ENCODE measurements around the gene MAP4K4. TPM values are rescaled to one million over a fixed set of nuclear protein-coding genes. Genes with fewer than 3 reads are reported as not detected.

Gene MAP4K4
- total and polyA plus RNA-seq, 4 donors = 106 to 363 (median 200) TPM

DNA sequence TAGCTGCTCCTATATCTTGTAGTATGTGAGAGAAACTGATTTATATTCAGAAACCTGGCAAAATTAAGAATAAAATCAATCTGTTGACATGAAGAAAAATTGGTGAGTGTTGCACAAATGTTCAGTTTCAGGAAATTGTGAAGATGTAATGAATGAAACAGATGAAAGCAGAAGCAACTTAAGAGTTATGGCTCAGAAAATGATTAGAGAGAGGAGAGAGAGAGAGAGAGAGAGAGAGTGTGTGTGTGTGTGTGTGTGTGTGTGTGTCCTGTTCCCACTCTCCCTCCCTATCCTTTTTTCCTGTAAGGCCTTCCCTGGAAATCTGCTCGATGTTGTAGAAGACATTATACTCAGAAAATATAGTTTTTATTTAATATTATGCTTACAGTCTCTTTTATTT lies 31.4 kb downstream of the MAP4K4 start:
- Histone ChIP-seq H3K4me1 (ENCODE audit: control insufficient read depth, insufficient read depth, low read length) (peaks cover 22% of the 10 kb centered on the region), H3K9me3 (ENCODE audit: control insufficient read depth, insufficient read depth, low read length) (no peaks in the 10 kb centered on the region), H3K27ac (ENCODE audit: low read depth, low read length) (no peak overlapping the region), H3K27me3 (ENCODE audit: control insufficient read depth, insufficient read depth, low read length) (no peaks in the 10 kb centered on the region), H3K4me3 (ENCODE audit: low read depth, low read length) (no peak overlapping the region), H3K36me3 (ENCODE audit: control insufficient read depth, insufficient read depth, low read length) (no peaks in the 10 kb centered on the region)
- DNase-seq (ENCODE audit: low read depth in 4 of 6, low spot score in 6 of 6) = no peak
- no CpG with 5 or more reads among the region's 1 CpG for WGBS (ENCODE audit: insufficient coverage)

DNA sequence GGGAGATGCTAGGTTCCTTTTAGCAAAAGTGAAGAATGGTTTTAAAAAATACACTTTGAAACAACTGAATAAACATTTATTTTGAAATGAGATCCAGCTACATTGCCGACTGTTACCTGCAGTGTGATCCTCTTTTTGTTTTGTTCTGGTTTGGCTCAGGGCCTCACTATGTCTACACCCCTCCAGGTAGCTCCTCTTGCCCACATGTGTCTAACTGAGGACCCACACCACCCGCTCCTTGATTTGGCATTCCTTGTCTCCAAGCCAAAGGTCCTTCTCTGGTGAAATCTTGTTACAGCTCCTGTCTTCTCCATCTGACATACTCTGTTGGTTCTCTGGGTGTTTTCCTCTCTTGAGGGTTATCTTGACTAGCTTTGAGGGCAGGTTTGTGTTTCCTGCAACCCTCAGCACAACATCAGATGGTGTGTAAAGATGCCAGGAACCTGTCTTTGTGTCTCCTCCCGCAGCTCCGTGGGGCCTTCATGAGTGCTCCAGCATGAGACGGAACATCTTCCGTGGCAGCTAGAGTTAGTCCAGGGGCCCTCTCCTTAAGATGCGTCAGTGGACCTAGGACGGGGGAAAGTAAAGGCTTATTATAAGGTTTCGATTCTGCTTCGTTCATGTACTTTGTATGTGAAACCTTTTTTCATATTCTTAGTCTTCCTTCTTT lies 32.1 kb downstream of the MAP4K4 start:
- Histone ChIP-seq H3K4me1 (ENCODE audit: control insufficient read depth, insufficient read depth, low read length) (peaks cover 26% of the 10 kb centered on the region), H3K27me3 (ENCODE audit: control insufficient read depth, insufficient read depth, low read length) (no peaks in the 10 kb centered on the region), H3K4me3 (ENCODE audit: low read depth, low read length) (no peak overlapping the region), H3K9me3 (ENCODE audit: control insufficient read depth, insufficient read depth, low read length) (no peaks in the 10 kb centered on the region), H3K36me3 (ENCODE audit: control insufficient read depth, insufficient read depth, low read length) (no peaks in the 10 kb centered on the region), H3K27ac (ENCODE audit: low read depth, low read length) (no peak overlapping the region)
- WGBS (ENCODE audit: insufficient coverage) = 89% methylated on average over 6 of the region's 10 CpGs
- no peak for DNase-seq (ENCODE audit: low read depth in 4 of 6, low spot score in 6 of 6)

DNA sequence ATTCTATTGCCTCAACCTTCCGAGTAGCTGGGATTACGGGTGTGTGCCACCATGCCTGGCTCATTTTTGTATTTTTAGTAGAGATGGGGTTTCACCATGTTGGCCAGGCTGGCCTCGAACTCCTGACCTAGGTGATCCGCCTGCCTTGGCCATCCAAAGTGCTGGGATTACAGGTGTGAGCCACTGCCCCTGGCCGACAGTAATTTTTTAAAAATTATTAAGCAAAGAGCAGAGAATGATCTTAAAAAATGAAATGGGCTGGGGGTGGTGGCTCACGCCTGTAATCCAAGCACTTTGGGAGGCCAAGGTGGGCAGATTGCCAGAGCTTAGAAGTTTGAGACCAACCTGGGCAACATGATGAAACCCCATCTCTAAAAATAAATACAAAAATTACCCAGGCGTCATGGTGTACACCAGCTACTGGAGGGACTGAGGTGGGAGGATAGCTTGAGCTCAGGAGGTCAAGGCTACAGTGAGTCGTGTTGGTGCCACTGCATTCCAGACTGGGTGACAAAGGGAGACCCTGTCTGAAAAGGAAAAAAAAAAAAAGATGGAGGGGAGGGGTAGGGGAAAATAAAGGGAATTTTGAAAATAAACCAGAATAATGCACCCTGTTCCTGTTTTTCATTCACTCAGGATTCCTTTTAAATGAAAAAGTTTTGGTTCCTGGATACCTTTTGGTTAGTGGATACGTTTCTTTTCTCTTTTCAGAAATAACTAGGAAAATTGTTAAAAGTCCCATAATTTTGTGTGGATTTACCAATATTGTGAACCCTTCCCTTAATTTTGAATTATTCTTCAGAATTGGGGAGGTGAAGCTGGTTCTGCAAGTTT lies 33.9 kb downstream of the MAP4K4 start:
- Histone ChIP-seq H3K4me1 (ENCODE audit: control insufficient read depth, insufficient read depth, low read length) (peaks cover 39% of the 10 kb centered on the region), H3K27ac (ENCODE audit: low read depth, low read length) (no peak overlapping the region), H3K27me3 (ENCODE audit: control insufficient read depth, insufficient read depth, low read length) (no peaks in the 10 kb centered on the region), H3K4me3 (ENCODE audit: low read depth, low read length) (no peak overlapping the region), H3K9me3 (ENCODE audit: control insufficient read depth, insufficient read depth, low read length) (no peaks in the 10 kb centered on the region), H3K36me3 (ENCODE audit: control insufficient read depth, insufficient read depth, low read length) (no peaks in the 10 kb centered on the region)
- WGBS (ENCODE audit: insufficient coverage) = 88% methylated on average over 6 of the region's 9 CpGs
- DNase-seq (ENCODE audit: low read depth in 4 of 6, low spot score in 6 of 6) = no peak

DNA sequence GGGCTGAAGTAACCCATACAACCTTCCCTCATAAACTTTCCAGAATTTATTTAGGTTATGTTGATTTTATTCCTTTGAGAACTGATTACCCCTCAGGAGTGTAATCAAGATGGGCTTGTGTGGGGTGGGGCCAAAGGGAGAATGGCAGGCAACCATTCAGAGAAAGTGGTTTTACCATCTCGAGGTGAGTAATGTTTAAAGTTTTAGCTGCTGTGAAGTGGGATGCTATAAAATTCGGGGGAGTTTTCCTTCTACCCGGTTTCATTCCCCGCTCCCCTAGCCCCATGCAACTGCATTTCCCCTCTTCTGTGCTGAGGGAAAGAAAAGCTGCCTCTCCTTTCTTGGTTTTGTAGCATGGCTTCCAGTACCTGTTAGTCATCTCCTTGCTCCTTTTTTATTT lies 34.7 kb downstream of the MAP4K4 start:
- WGBS (ENCODE audit: insufficient coverage) = no CpG with 5 or more reads among the region's 4 CpGs
- Histone ChIP-seq H3K9me3 (ENCODE audit: control insufficient read depth, insufficient read depth, low read length) (no peaks in the 10 kb centered on the region), H3K4me3 (ENCODE audit: low read depth, low read length) (no peak overlapping the region), H3K27me3 (ENCODE audit: control insufficient read depth, insufficient read depth, low read length) (no peaks in the 10 kb centered on the region), H3K36me3 (ENCODE audit: control insufficient read depth, insufficient read depth, low read length) (no peaks in the 10 kb centered on the region), H3K4me1 (ENCODE audit: control insufficient read depth, insufficient read depth, low read length) (peaks cover 39% of the 10 kb centered on the region), H3K27ac (ENCODE audit: low read depth, low read length) (no peak overlapping the region)
- no peak for DNase-seq (ENCODE audit: low read depth in 4 of 6, low spot score in 6 of 6)

DNA sequence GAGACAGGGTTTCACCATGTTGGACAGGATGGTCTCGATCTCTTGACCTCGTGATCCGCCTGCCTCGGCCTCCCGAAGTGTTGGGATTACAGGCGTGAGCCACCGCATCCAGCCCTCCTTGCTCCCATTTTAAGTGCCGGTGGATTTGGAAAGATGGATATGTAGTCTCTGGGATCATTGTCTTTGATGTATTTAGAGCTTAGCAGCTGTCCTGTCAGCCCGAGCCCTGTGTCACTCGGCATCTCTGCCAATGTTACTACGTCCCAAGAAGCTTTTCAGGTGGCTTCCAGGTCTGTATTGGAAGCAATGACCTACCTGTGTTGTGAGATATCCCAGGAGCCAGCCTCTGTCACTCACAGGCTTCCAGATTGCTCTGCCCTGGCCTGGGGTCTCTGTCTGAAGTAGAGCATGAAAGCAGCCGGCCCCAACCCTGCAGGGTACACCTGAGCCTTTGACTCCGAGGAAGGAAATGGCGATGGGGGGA lies 35.3 kb downstream of the MAP4K4 start:
- Histone ChIP-seq H3K27me3 (ENCODE audit: control insufficient read depth, insufficient read depth, low read length) (no peaks in the 10 kb centered on the region), H3K27ac (ENCODE audit: low read depth, low read length) (peak overlapping the region; percentile 43), H3K4me3 (ENCODE audit: low read depth, low read length) (no peak overlapping the region), H3K9me3 (ENCODE audit: control insufficient read depth, insufficient read depth, low read length) (no peaks in the 10 kb centered on the region), H3K36me3 (ENCODE audit: control insufficient read depth, insufficient read depth, low read length) (no peaks in the 10 kb centered on the region), H3K4me1 (ENCODE audit: control insufficient read depth, insufficient read depth, low read length) (peaks cover 39% of the 10 kb centered on the region)
- no peak for DNase-seq (ENCODE audit: low read depth in 4 of 6, low spot score in 6 of 6)
- WGBS (ENCODE audit: insufficient coverage) = 92% methylated on average over 13 of the region's 14 CpGs

DNA sequence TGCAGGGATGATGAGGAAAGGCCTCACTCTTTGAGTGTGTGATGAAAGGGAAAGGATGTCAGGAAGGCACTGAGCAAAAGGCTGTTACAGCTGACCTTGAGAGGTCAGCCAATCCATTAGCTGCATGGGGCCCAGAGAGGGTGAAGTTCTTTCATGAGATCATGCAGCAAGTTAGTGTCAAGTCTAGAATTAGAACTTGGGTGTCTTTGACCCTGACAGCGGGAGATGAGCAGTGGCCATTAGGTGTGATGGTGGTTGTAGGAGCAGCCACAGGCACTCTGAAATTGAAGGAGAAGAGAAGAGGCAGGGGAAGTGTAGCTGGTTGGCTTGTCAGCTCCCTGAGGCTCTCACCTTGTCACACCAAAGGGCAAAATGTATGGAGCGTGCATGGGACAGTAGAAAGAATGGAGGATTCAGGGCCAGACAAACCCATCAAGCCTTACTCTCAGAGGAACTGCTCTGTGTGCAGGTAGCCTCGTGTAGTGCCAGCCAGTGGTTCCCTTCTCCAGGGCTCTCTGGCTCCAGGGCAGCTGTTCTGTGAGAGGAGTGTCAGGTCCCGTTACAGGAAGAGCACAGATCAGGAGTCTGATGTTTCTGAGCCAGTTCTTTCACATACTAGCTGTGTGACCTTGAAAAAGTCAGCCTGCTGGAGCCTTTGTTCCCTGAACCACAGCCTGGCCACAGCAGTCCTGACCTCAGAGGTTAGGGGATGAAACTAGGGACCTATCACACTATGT lies 35.9 kb downstream of the MAP4K4 start:
- Histone ChIP-seq H3K4me3 (ENCODE audit: low read depth, low read length) (no peak overlapping the region), H3K4me1 (ENCODE audit: control insufficient read depth, insufficient read depth, low read length) (peaks cover 38% of the 10 kb centered on the region)
- 74% methylated on average over 3 of the region's 4 CpGs for WGBS (ENCODE audit: insufficient coverage)

DNA sequence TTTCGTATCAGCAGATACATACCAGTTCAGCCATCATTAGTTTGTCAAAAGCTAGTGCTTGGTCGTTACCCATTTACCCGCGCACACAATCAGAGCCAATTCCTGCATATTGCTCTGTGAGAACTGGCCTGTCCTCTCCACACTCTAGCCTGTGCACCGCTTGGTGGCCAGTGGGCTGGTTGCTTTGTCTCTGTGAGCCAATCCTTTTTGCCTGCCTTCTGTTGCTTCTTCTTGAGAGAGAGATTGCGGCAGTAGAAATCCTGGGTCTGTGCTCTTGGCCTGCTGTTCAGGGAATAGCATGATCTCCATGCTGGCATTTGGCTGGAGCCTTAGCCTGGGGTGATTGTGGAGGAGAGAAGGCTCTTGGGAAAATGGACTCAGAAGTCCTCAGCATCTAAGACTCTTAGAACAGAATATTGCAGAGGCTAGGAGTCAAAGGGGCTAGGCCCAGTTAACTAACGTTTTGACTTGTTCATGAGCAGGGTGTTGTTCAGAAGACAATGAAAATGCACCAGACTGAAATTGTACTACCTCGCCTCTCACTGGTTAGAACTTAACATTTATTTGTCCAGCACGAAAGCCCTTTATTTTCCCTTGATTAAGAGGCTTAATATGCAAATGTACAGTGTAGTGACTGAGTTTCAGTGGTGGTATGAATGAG lies 37.1 kb downstream of the MAP4K4 start:
- peak overlapping the region; percentile 74 for H3K27ac ChIP-seq (ENCODE audit: low read depth, low read length)
- peaks cover 35% of the 10 kb centered on the region for H3K4me1 ChIP-seq (ENCODE audit: control insufficient read depth, insufficient read depth, low read length)

More for the DNA sequence above, 35.9 kb downstream of the MAP4K4 start:
- DNase-seq (ENCODE audit: low read depth in 4 of 6, low spot score in 6 of 6) = no peak
- no peaks in the 10 kb centered on the region for H3K36me3 ChIP-seq (ENCODE audit: control insufficient read depth, insufficient read depth, low read length)
- H3K27me3 ChIP-seq (ENCODE audit: control insufficient read depth, insufficient read depth, low read length) = no peaks in the 10 kb centered on the region
- no peaks in the 10 kb centered on the region for H3K9me3 ChIP-seq (ENCODE audit: control insufficient read depth, insufficient read depth, low read length)
- peak overlapping the region; percentile 43 for H3K27ac ChIP-seq (ENCODE audit: low read depth, low read length)

DNA sequence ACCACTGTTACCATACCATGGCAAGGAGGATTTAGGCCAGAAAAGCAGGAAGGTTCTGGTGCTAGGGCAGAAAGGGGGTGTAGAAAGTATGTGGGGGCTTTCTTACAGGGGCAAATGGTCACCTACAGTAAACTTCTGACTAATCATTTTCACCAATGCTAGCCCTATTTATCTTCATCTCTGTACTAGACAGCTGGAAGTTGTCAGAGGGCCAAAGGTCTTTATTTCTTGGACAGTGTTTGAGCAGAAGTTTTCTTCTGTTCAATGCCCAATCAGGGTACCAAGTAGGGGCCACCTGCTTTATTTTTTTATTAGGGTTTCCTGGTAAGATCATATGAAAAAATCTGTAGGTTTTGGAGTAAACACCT lies 37.6 kb downstream of the MAP4K4 start:
- H3K27me3 ChIP-seq (ENCODE audit: control insufficient read depth, insufficient read depth, low read length) = no peaks in the 10 kb centered on the region
- peaks cover 35% of the 10 kb centered on the region for H3K4me1 ChIP-seq (ENCODE audit: control insufficient read depth, insufficient read depth, low read length)
- H3K9me3 ChIP-seq (ENCODE audit: control insufficient read depth, insufficient read depth, low read length) = no peaks in the 10 kb centered on the region
- no peak for DNase-seq (ENCODE audit: low read depth in 4 of 6, low spot score in 6 of 6)
- no peaks in the 10 kb centered on the region for H3K36me3 ChIP-seq (ENCODE audit: control insufficient read depth, insufficient read depth, low read length)
- peak overlapping the region; percentile 3 for H3K27ac ChIP-seq (ENCODE audit: low read depth, low read length)
- H3K4me3 ChIP-seq (ENCODE audit: low read depth, low read length) = no peak overlapping the region

More for the DNA sequence above, 37.1 kb downstream of the MAP4K4 start:
- H3K4me3 ChIP-seq (ENCODE audit: low read depth, low read length) = no peak overlapping the region
- H3K27me3 ChIP-seq (ENCODE audit: control insufficient read depth, insufficient read depth, low read length) = no peaks in the 10 kb centered on the region
- H3K9me3 ChIP-seq (ENCODE audit: control insufficient read depth, insufficient read depth, low read length) = no peaks in the 10 kb centered on the region
- peak in 2 of 6 donors; percentile 41 to 46 for DNase-seq (ENCODE audit: low read depth in 4 of 6, low spot score in 6 of 6)
- WGBS (ENCODE audit: insufficient coverage) = 44% methylated on average over 5 of the region's 9 CpGs
- H3K36me3 ChIP-seq (ENCODE audit: control insufficient read depth, insufficient read depth, low read length) = no peaks in the 10 kb centered on the region

DNA sequence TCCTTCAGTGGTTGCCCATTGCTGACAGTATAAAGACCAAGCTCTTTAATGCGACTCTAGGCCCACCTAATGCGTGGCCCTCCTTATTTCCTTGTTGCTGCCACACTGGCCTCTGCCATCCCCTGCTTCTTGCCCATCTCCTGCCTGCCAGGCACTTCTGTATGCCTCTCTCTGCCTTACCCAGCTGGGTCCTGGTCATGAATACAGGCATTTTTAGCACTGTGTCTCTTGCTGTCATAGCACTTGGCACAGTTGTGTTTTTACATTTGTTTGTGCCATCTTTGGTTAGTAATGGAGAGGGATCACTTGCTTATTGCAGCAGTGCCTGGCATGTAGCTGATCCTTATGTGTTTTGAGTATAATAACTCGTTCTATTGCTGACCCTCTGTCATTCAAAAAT lies 38.7 kb downstream of the MAP4K4 start:
- peak in 1 of 6 donors; percentile 74 for DNase-seq (ENCODE audit: low read depth in 4 of 6, low spot score in 6 of 6)
- WGBS (ENCODE audit: insufficient coverage) = 58% methylated on average over 2 of the region's 3 CpGs
- H3K9me3 ChIP-seq (ENCODE audit: control insufficient read depth, insufficient read depth, low read length) = no peaks in the 10 kb centered on the region
- no peaks in the 10 kb centered on the region for H3K36me3 ChIP-seq (ENCODE audit: control insufficient read depth, insufficient read depth, low read length)
- H3K4me3 ChIP-seq (ENCODE audit: low read depth, low read length) = no peak overlapping the region
- H3K27ac ChIP-seq (ENCODE audit: low read depth, low read length) = no peak overlapping the region
- peaks cover 32% of the 10 kb centered on the region for H3K4me1 ChIP-seq (ENCODE audit: control insufficient read depth, insufficient read depth, low read length)
- no peaks in the 10 kb centered on the region for H3K27me3 ChIP-seq (ENCODE audit: control insufficient read depth, insufficient read depth, low read length)

Data from spinal cord (tissue), 10 donors.